ENCODE data around the gene PALM3. TPM values are rescaled to one million over a fixed set of nuclear protein-coding genes. Genes with fewer than 3 reads are reported as not detected.

Gene PALM3
- total and polyA plus RNA-seq, 2 experiments from 2014 or later = 16.6 to 45.8 TPM

DNA sequence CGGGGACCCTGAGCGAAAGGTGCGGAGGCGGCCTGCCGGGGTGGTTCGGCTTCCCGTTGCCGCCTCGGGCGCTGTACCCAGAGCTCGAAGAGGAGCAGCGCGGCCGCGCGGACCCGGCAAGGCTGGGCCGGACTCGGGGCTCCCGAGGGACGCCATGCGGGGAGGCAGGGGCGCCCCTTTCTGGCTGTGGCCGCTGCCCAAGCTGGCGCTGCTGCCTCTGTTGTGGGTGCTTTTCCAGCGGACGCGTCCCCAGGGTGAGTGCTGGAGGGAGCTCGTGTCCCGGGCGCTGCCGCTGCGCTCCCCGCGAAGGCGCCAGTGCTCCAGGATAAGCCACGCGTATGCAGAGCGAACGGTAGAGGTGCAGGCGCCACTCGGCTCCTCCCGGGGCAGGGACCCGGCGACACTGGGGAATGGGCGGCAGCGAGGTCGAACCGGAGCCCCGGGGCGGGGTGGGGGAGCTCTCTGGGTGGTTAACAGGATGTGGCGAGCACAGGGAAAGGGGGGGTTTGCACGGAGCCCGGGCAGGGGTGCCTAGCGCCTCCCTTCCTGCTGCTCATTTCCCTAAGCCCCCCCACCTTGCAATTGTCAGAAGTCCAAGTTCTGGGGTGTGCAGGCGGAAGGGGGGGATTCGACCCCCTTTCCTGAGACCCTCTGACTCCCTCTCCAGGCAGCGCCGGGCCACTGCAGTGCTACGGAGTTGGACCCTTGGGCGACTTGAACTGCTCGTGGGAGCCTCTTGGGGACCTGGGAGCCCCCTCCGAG lies 30.0 kb downstream of the PALM3 start, which contains the start of gene IL27RA:
Gene IL27RA (plus strand): TSS at position 44 of the 762 bp plus-strand sequence. CDS start 111 bp downstream, at position 155.
- Histone ChIP-seq H3K9me2 (ENCODE audit: insufficient read depth) (no peaks in the 10 kb centered on the region), H3K4me3 (peak within 1 kb of the TSS; percentile 90), H3K36me3 (ENCODE audit: insufficient read depth) (no peaks in the 10 kb centered on the region), H4K20me1 (replicated peaks; ENCODE audit: insufficient read depth) (no peaks in the 10 kb centered on the region), H3K27me3 (ENCODE audit: insufficient read depth) (peaks cover 10% of the 10 kb centered on the region; the same call in 1 of the 2 replicates), H3K27ac (ENCODE audit: low read depth) (no peak within 1 kb of the TSS), H3K79me2 (replicated peaks; ENCODE audit: insufficient read depth) (no peaks in the 10 kb centered on the region), H3K4me2 (peak within 1 kb of the TSS; percentile 92), H3K4me1 (ENCODE audit: insufficient read depth) (peaks cover 4% of the 10 kb centered on the region; the same call in 1 of the 2 replicates), H3F3A (replicated peaks; ENCODE audit: low read depth) (peaks cover 8% of the 10 kb centered on the region; the same call in 1 of the 2 replicates), H2AFZ (peak within 1 kb of the TSS; percentile 100)
- Mint-ChIP-seq H3K27me3 (ENCODE audit: insufficient read depth, low read depth, poor library complexity) (peaks cover 16% of the 10 kb centered on the region), H3K4me1 (peaks cover 4% of the 10 kb centered on the region), H3K27ac (no peak within 1 kb of the TSS), H3K4me3 (peak within 1 kb of the TSS; percentile 75), H3K36me3 (ENCODE audit: low read depth) (no peaks in the 10 kb centered on the region; the same call in 2 of the 3 replicates), H3K9me3 (no peaks in the 10 kb centered on the region)
- TF ChIP-seq, protein P1, sequence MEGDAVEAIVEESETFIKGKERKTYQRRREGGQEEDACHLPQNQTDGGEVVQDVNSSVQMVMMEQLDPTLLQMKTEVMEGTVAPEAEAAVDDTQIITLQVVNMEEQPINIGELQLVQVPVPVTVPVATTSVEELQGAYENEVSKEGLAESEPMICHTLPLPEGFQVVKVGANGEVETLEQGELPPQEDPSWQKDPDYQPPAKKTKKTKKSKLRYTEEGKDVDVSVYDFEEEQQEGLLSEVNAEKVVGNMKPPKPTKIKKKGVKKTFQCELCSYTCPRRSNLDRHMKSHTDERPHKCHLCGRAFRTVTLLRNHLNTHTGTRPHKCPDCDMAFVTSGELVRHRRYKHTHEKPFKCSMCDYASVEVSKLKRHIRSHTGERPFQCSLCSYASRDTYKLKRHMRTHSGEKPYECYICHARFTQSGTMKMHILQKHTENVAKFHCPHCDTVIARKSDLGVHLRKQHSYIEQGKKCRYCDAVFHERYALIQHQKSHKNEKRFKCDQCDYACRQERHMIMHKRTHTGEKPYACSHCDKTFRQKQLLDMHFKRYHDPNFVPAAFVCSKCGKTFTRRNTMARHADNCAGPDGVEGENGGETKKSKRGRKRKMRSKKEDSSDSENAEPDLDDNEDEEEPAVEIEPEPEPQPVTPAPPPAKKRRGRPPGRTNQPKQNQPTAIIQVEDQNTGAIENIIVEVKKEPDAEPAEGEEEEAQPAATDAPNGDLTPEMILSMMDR (conservative IDR thresholded peaks at IDR 0.05; ENCODE audit: low read depth in 2 of 2) = peak; percentile 74 to 79
- peak; percentile 50 for TF ChIP-seq POLR2AphosphoS5 (IDR thresholded peaks at IDR 0.05; ENCODE audit: low read depth)
- no peak for TF ChIP-seq NANOG (IDR thresholded peaks at IDR 0.05; ENCODE audit: borderline replicate concordance)
- peak; percentile 83 for ATAC-seq
- peak; percentile 80 for DNase-seq (ENCODE audit: low spot score)

DNA sequence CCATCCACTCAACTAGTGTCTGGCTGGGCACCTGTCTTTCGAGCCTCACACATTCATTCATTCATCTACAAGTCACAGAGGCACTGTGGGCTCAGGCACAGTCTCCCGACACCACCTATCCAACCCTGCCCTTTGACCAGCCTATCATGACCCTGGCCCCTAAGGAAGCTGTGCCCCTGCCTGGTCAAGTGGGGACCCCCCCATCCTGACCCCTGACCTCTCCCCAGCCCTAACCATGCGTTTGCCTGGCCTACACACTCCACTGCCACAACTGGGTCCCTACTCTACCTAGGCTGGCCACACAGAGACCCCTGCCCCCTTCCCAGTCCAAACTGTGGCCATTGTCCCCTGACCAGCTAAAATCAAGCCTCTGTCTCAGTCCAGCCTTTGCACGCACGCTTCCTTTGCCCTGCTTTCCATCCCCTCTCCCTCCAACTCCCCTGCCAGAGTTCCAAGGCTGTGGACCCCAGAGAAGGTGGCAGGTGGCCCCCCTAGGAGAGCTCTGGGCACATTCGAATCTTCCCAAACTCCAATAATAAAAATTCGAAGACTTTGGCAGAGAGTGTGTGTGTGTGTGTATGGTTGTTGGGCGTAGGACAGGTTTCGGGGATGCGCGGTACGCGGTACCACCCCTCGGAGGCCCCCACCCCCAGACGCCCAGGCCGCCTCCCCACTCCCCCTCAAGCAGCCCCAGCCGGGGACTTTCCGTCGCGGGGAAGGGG lies 30.7 kb downstream of the PALM3 start:
- peak overlapping the region; percentile 92 for H3K4me2 ChIP-seq
- H3K4me3 ChIP-seq = peak overlapping the region; percentile 90
- no peaks in the 10 kb centered on the region; the same call in 2 of the 3 replicates for H3K36me3 Mint-ChIP-seq (ENCODE audit: low read depth)
- H3K79me2 ChIP-seq (replicated peaks; ENCODE audit: insufficient read depth) = no peaks in the 10 kb centered on the region
- peaks cover 4% of the 10 kb centered on the region; the same call in 1 of the 2 replicates for H3K4me1 ChIP-seq (ENCODE audit: insufficient read depth)
- H3K27me3 Mint-ChIP-seq (ENCODE audit: insufficient read depth, low read depth, poor library complexity) = peaks cover 16% of the 10 kb centered on the region
- peaks cover 8% of the 10 kb centered on the region; the same call in 1 of the 2 replicates for H3F3A ChIP-seq (replicated peaks; ENCODE audit: low read depth)
- no peaks in the 10 kb centered on the region for H4K20me1 ChIP-seq (replicated peaks; ENCODE audit: insufficient read depth)
- H3K4me1 Mint-ChIP-seq = peaks cover 4% of the 10 kb centered on the region
- no peak overlapping the region for H3K27ac Mint-ChIP-seq
- no peak overlapping the region for H3K27ac ChIP-seq (ENCODE audit: low read depth)
- peak overlapping the region; percentile 100 for H2AFZ ChIP-seq
- no peaks in the 10 kb centered on the region for H3K9me3 Mint-ChIP-seq
- no peaks in the 10 kb centered on the region for H3K9me2 ChIP-seq (ENCODE audit: insufficient read depth)
- H3K36me3 ChIP-seq (ENCODE audit: insufficient read depth) = no peaks in the 10 kb centered on the region
- H3K4me3 Mint-ChIP-seq = peak overlapping the region; percentile 75
- peak; percentile 4; the same call in 2 of the 3 replicates for ATAC-seq
- DNase-seq (ENCODE audit: low spot score) = peak; percentile 28
- peaks cover 10% of the 10 kb centered on the region; the same call in 1 of the 2 replicates for H3K27me3 ChIP-seq (ENCODE audit: insufficient read depth)
- no peak for TF ChIP-seq EZH2 (IDR thresholded peaks at IDR 0.05; ENCODE audit: low read depth, unreplicated experiment)
- no peak for TF ChIP-seq ZNF331 (CRISPR knock-in tag; IDR thresholded peaks at IDR 0.05; ENCODE audit: low read depth)
- no peak for TF ChIP-seq STAT1 (IDR thresholded peaks at IDR 0.05; ENCODE audit: unreplicated experiment)
- TF ChIP-seq ZNF114 (CRISPR knock-in tag; IDR thresholded peaks at IDR 0.05) = no peak
- TF ChIP-seq REST (IDR thresholded peaks at IDR 0.05; ENCODE audit: unreplicated experiment) = no peak
- TF ChIP-seq JUNB (IDR thresholded peaks at IDR 0.05; ENCODE audit: unreplicated experiment) = no peak
- no peak for TF ChIP-seq CREB1 (CRISPR knock-in tag; IDR thresholded peaks at IDR 0.05; ENCODE audit: low read depth)
- TF ChIP-seq, protein P1 (conservative IDR thresholded peaks at IDR 0.05; ENCODE audit: low read depth in 2 of 2) = no peak
- TF ChIP-seq EZH2phosphoT487 (IDR thresholded peaks at IDR 0.05; ENCODE audit: unreplicated experiment) = no peak
- TF ChIP-seq ETS1 (IDR thresholded peaks at IDR 0.05) = no peak
- no peak for TF ChIP-seq NANOG (IDR thresholded peaks at IDR 0.05; ENCODE audit: borderline replicate concordance)
- no peak for TF ChIP-seq POLR2AphosphoS5 (IDR thresholded peaks at IDR 0.05; ENCODE audit: low read depth)

Measured in GM23338 (cell line).